Measurements from ENCODE around the gene TMEM131L.

Gene TMEM131L

GRCh38 chr4:153610623-153611376 lies 144.6 kb downstream of the TMEM131L start:
- in situ Hi-C loops (cut with MboI; ENCODE audit: low sequenced_read_pairs): no loop called here

- in situ Hi-C loops (cut with MboI; ENCODE audit: low sequenced_read_pairs): no loop called here
Measured at GRCh38 chr4:153611679-153612078, 145.5 kb downstream of the TMEM131L start.

DNA sequence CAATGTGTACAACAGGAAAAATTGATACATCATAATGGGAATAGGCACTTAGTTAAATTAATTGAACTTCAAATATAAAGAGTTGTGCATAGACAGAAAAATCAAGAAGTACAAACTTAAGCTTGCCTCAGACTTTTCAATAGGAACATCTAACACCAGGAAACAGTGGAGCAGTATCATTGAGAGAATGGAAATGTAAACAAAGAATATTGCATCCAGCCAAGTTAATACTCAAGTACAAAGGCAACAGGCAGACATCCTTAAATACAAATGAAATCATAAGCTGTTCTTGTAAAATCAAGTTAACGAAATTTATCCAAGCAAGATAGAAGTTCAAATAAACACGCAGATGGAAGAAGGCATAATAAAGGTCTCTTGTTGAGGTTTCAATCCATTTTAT lies 146.7 kb downstream of the TMEM131L start:
- in situ Hi-C loops (cut with MboI; ENCODE audit: low sequenced_read_pairs): no loop called here

- in situ Hi-C loops (cut with MboI; ENCODE audit: low sequenced_read_pairs): no loop called here
Measured at GRCh38 chr4:153616006-153616555, 149.9 kb downstream of the TMEM131L start.

GRCh38 chr4:153618833-153619232 lies 152.7 kb downstream of the TMEM131L start:
- in situ Hi-C loops (cut with MboI; ENCODE audit: low sequenced_read_pairs): no loop called here

GRCh38 chr4:153619811-153620210 lies 153.7 kb downstream of the TMEM131L start:
- in situ Hi-C loops (cut with MboI; ENCODE audit: low sequenced_read_pairs): no loop called here

- in situ Hi-C loops (cut with MboI; ENCODE audit: low sequenced_read_pairs): no loop called here
Measured at GRCh38 chr4:153620352-153620751, 154.2 kb downstream of the TMEM131L start.

DNA sequence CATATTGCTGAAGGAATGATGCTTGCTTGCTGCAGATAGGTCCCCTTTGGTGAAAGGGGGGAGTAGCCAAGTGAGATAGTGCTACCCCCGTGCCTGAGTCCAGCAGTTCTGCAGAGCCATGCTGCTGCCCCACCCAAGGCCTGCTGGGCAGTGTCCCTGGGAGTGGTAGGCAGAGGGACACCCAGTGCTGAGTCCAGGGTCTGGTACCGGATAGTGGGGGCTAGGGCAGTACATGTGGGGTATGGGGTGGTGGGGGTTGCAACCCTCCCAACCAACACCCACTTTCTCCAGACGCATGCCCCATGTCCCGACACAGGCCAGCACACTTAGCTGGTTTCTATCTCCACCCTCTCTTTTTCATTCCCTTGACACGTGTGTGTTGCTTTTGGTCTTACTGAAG lies 155.9 kb downstream of the TMEM131L start:
- in situ Hi-C loops (cut with MboI; ENCODE audit: low sequenced_read_pairs): no loop called here

DNA sequence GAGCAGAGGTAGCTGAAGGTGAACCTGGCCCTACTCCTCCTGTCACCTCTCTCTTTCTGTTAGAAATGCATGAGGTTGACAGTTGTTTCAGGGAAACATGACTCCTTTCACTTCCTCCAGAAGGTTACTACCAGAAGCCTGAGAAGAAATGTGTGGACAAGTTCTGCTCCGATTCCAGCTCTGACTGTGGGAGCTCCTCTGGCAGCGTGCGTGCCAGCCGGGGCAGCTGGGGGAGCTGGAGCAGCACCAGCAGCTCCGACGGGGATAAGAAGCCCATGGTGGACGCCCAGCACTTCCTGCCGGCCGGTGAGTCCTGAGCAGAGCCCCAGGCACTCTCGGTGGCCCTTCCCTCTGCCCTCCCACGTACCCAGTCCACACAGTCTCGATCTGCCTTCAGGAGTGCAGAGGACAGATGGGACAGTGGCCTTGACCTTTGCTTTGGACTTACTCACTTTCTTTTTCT lies 156.6 kb downstream of the TMEM131L start:
- in situ Hi-C loops (cut with MboI; ENCODE audit: low sequenced_read_pairs): no loop called here

- in situ Hi-C loops (cut with MboI; ENCODE audit: low sequenced_read_pairs): no loop called here
Measured at GRCh38 chr4:153623491-153623890, 157.3 kb downstream of the TMEM131L start.

GRCh38 chr4:153628796-153629315 lies 162.7 kb downstream of the TMEM131L start:
- in situ Hi-C loops (cut with MboI; ENCODE audit: low sequenced_read_pairs): no loop called here

DNA sequence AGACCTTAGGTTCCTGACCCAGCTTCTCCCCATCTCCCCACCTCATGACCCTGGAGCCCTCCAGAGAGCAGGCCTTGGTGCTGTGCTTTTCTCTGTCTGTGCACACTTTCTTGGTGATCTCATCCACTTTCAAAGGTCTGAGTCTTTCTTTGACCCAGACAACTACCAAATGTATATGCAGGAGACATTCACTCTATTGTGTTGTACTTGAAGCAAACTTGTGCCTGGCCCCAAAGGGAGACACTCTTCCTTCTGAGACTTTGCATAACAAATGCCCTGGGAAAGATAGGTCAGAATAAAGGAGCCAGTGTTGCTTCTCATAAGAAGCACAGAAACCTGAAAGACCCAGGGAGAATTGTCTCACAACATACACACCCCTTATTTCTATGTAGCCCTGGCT lies 163.6 kb downstream of the TMEM131L start:
- in situ Hi-C loops (cut with MboI; ENCODE audit: low sequenced_read_pairs): no loop called here

GRCh38 chr4:153634738-153635353 lies 168.7 kb downstream of the TMEM131L start:
- in situ Hi-C loops (cut with MboI; ENCODE audit: low sequenced_read_pairs): no loop called here

DNA sequence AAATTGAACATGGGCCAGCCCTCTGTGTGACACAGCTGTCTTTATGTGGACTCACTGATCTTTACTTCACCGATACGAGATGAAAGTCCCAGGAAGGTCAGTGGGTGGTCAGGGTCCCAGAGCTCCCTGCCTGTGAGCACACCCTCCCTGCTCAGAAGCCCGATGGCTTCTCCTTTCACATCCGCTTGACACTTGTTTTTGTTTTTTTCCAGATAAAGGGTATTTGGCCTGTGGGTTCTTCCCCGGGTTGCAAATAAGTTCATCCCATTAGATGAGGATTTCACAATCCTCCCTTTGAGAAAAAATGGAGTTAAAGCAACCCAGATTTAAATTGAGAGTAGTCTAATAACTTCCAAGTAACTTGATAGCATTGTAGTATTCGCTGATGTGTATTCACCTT lies 169.7 kb downstream of the TMEM131L start:
- in situ Hi-C loops (cut with MboI; ENCODE audit: low sequenced_read_pairs): no loop called here

DNA sequence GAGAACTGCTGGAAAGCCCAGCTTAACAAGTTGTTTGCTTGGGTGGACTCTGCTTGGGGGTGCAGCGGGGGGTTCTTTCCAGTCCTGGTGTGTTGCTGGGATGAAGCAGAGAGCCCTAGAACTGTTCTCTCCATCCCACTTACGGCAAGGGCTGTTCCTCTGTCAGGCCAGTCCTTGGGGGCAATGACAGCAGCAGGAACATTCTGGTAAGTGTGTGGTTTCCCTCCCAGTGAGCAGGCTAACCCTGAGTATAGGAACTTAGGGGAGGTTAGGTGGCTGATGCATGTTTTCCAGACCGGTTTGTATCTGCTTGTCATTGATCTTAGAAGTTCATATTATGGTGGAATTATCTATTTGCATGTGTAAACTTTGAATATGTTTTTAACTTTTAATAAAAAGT lies 171.0 kb downstream of the TMEM131L start:
- in situ Hi-C loops (cut with MboI; ENCODE audit: low sequenced_read_pairs): no loop called here

DNA sequence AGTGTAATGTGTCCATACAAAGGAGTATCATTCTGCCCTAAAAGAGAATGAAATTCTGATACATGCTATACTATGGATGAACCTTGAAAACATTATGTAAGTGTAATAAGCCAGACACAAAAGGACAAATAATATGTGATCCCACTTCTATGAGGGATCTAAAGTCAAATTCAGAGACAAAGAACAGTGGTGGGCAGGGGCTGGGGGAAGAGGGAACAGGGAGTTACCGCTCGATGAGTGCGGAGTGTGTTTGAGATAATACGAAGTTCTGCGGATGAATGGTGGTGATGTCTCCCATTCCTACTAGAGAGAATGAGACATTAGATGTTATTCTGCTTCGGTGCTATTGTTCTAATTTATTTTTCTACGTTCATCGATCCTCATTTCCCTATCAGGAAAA lies 171.9 kb downstream of the TMEM131L start:
- in situ Hi-C loops (cut with MboI; ENCODE audit: low sequenced_read_pairs): no loop called here

DNA sequence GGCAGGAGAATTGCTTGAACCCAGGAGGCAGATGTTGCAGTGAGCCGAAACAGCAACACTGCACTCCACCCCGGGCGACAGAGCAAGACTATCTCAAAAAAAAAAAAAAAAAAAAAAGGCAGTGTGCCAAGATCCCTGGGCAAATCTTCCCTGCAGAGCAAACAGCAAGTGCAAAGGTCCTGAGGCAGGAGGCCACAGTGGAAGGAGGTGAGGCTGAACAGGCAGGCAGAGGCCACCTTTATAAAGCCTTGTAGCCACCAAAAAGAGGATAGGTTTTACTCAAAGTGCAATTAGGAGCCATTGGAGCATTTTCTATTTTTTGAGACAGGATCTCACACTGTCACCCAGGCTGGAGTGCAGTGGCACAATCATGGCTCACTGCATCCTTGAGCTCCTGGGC lies 172.8 kb downstream of the TMEM131L start:
- in situ Hi-C loops (cut with MboI; ENCODE audit: low sequenced_read_pairs): no loop called here

GRCh38 chr4:153639833-153640802 lies 174.0 kb downstream of the TMEM131L start:
- in situ Hi-C loops (cut with MboI; ENCODE audit: low sequenced_read_pairs): no loop called here

DNA sequence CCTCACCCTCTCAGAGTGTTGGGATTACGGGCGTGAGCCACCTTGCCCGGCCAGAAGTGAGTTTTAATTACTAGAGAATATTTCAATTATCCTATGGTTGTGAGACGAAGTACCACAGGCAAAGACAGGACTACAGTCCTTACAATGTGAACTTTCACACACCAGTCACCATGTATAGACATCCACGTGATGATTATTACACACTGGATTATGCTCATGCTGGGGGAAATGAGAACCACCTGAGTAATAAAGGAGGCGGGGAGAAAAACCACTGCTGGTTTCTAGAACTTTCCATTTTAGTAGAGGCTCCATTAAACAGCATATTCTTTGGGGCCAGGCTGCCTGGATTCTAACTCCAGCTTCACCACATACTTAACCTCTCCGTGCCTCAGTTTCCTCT lies 175.4 kb downstream of the TMEM131L start:
- in situ Hi-C loops (cut with MboI; ENCODE audit: low sequenced_read_pairs): no loop called here

GRCh38 chr4:153643406-153644383 lies 177.5 kb downstream of the TMEM131L start:
- in situ Hi-C loops (cut with MboI; ENCODE audit: low sequenced_read_pairs): no loop called here
